NCI-H128 (cell line): ENCODE measurements around the gene GTF2F2.
A peak's percentile ranks its signal among the peaks of the same experiment; 100 is the strongest.

Source experiments
- DNase-seq: peaks from one replicate; lab custom pipeline; 2025; ENCODE audit not compliant: unreplicated experiment; lab: John Stamatoyannopoulos, UW

Gene GTF2F2

DNA sequence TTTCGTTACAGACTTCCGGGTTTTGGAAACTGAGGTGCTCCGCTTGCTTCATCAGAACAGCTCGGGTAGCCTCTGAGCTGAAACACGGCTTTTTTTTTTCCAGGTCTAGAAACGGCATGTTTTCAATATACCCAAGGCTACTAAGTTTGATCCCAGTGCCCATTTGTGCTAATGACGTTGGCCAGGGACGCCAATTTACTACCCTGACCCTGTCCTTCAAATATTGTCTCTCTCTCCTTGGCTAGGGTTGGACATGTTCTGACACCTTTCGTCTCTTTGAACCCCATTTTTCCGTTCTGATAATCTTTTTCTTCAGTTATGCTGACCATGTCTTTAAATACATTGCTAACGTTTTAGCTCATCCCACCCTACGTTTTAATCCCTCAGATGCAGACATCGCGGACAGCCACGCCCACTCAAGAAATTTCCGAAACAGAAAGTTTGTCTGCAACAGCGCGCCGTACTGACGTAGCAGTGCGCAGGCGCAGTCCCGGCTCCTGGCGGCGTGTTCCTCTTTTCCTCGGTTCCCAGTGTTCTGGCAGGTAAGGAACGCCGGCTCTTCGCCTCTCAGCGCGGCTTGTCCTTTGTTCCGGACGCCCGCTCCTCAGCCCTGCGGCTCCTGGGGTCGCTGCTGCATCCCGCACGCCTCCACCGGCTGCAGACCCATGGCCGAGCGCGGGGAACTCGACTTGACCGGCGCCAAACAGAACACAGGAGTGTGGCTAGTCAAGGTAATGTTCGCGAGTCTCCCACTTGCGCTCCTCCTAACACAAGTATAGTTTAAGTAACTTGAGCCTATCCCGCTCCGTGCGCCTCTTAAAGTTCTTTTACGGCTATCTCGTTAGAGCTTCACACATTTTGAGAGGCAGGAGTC, at the start of gene GTF2F2:
Gene GTF2F2, plus strand, starts transcription at position 520 of the 874 bp plus-strand sequence. Its CDS starts 146 bp downstream, at position 666.
- DNase-seq: peak; percentile 75

DNA sequence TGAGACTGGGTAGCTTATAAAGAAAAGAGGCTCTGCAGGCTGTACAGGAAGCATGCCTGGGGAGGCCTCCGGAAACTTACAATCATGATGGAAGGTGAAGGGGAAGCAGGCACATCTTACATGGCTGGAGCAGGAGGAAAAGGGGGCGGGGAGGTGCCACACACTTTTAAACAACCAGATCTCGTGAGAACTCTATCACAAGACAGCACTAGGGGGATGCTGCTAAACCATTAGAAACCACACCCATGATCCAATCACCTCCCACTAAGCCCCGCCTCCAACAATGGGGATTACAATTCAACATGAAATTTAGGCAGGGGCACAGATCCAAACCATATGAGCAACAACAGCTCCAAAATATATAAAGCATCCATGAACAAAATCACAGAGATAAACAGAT, 46.5 kb upstream of the GTF2F2 start:
- DNase-seq: no peak

- no peak for DNase-seq
Measured at GRCh38 chr13:45074721-45075120, 45.6 kb upstream of the GTF2F2 start.

- no peak for DNase-seq
Measured at GRCh38 chr13:45078003-45078402, 42.3 kb upstream of the GTF2F2 start.

DNA sequence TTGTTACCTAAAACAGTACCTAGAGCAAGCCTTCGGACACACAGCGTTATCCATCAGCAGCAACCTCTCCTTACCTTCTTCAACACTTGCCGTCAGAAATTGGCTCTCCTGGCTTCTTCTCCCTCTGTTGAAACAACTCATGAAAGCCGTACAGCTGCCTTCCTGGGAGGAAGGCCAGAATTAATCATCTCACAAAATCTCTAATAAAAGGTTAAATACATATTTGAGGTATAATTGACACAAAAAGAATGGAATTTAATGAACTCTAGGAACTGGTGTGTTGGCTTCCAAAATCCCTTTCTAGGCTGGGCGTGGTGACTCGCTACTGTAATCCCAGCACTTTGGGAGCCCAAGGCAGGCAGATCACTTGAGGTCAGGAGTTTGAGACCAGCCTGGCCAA, 37.3 kb upstream of the GTF2F2 start:
- no peak for DNase-seq

DNA sequence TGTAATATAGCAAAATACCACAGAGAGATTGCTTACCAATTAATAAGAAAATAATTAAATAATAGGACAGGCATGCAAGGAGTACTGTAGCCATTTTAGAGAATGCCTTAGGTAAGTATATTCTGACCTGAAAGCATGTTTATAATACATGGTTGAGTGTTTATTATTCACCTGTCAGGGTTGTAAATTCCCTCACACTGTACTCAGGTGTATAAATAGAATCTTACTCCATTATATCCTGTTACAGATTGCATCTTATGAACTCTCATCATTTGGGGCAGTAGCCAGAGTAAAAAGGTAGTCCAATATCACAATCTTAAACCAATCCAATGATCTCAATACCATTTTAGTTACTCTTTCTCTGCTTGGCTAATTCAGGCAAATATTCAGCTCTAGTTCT, 35.8 kb upstream of the GTF2F2 start:
- no peak for DNase-seq

- no peak for DNase-seq
Measured at GRCh38 chr13:45086484-45086883, 33.8 kb upstream of the GTF2F2 start.

GRCh38 chr13:45092663-45093062, 27.6 kb upstream of the GTF2F2 start:
- DNase-seq: no peak

DNA sequence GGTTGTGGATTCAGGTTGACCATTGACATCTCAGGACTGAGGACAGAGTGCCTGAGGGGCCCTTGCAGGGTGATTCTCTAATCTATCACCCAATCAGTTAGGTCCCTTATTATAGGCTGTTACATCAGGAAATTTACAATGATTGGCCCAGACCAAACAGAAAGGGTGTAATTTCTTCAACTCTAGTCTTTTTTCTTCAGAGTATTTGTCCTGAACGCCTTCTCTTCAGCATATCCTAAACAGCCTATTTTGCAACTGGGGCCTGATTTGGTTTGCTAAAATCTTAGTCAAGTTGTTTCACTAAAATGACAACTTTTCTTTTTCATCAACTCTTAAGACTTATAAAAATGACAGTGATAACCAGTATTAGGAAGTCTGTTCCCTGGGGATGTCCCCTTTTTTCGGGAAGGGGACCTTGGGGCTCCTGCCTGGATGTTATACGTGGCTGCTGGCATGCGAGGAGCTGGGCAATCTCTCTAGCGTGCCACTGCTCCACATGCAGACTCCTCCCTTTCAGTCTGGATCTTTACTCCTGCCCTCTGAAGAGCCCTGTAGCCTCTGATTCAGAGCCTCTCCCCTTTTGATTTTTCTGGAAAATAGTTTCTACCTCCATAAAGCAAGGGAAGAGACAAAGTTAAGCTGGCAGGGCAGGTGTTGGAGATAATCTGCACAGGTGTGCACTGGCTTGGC, 19.6 kb upstream of the GTF2F2 start:
- DNase-seq: no peak

- no peak for DNase-seq
Measured at GRCh38 chr13:45101327-45102018, 18.8 kb upstream of the GTF2F2 start.

DNA sequence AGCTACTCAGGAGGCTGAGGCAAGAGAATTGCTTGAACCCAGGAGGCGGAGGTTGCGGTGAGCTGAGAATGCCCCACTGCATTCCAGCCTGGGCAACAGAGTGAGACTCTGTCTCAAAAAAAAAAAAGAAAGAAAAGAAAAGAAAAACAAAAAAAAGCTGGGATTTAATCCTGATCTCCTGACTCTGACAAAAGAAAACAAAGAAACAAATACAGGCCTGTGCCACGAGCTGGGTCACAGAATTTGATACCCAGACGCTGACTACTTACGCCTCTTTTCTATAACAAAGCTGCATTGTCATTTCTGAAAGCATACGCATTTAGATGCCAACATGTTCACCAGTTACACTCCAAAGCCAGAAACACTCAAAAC, 18.2 kb upstream of the GTF2F2 start:
- no peak for DNase-seq

DNA sequence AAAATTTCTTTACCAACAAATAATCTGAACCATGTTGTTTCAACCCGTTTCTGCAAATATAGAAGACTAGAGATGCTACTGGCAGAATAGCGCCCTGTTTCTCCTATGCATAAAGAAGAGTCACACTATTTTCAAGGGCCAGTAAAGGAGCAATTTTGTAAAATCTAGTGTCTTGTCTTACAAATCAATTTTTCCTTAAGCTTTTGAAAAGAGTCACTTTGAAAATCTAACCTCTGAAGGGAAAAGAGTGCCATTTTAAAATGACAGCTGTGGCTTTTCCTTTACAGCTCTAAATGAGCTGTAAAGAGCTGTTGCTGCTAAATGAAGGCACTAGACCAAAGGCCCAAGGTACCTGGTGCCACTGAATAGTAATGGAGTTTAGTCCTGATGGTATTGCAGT, 16.9 kb upstream of the GTF2F2 start:
- no peak for DNase-seq

GRCh38 chr13:45104261-45104660, 16.0 kb upstream of the GTF2F2 start:
- no peak for DNase-seq

DNA sequence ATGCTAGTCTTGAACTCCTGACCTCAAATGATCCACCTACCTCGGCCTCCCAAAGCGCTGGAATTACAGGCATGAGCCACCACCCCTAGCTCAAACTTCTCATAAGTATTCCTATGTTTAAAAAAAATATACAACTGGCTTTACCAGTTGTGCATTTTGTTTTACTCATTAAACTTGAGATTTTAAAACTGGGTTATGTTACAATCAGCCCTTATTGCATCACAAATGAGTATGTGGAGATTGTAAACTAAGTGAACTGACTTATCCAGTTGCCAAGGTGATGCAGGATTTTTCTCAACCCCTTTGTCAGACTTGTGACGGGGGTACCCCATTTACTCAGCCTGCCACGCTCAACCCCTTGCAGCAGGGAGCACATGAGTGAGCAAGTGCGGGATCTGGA, 14.4 kb upstream of the GTF2F2 start:
- DNase-seq: no peak

GRCh38 chr13:45107539-45107938, 12.8 kb upstream of the GTF2F2 start:
- DNase-seq: no peak

DNA sequence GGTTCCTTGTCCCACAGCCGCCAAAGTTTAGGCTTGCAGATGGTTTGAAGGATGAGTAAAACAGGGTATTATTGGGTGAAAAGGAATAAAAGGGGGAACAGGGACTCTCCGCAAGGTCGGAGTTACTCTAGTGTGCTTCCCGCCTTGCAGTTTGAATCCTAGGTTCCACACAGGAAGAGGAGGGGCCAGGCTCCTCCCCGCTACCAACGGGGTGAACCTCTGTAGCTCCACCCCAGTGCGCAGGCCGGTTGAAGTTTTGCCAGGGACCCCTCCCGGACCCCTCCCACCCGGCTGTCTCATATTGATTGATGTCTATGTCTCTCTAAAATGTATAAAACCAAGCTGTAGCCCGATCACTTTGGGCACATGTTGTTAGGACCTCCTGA, 11.6 kb upstream of the GTF2F2 start:
- no peak for DNase-seq

DNA sequence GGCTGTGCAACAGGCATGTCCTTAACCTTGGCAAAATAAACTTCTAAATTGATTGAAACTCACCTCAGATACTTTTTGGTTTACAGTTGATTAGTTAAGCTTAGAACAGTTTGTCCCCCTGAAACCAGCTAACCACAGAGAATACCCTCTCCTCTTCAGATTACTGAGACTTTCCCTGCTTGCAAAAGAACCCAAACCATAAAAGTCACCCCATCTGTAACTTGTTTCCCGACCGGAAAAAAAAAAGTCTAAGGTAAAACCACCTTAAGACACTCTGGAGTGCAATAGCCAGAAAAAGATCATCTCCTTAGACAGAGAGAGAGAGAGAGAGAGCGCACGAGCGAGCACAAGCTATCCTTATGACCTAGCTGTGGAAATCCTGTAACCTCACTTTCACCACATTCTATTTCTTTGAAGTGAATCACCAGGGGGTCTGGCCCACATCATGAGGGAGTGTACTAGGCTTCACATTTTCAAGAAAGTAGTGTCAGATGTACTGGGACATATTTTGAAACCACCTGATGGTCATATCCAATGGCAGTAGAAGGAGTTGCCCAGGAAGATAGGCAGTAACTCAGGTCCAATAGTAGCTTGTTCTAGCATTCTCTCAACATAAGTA, 11.1 kb upstream of the GTF2F2 start:
- DNase-seq: no peak

DNA sequence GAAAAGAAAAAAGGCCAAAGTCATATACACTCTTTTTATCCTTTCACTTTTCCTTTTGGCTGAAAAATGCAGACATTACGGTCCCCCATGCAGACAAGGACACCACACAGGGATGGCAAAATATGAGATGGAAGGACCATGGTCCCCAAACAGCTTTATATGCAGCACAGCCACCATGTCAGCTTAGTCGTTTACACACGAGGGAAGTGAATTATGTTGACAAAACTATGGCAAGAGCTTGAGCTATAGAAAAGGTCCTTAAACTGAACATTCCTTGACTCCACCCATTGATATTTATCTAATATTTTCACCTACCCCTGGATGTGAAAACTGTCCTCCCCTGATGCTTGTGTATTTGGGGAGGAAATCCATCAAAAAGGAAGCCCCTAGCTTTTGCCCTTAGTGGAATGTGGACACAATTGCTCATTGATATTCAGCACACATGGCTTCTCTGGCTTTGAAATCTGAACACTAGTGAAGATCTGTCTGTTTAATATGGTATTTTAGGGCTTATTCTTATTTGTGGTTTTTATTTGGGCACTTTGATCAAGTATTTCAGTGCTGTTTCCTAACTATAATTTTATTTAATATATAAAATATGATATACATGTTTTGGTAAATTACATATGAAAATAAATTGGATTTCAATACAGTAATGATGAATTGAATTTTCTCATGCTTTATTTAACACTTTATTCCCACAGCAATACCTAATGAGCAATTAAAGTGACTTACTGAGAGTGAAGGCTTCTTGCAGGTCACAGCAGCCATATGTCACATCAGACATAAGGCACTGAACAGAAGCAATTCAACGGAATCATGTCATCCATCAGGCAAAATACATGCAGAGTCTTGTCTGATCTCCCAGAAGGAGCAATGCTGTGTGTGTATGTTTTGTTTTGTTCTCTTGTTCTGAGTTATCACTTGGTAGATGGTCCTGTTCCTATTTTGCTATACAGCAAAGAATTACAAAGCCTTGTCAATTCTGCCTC, 6.8 kb upstream of the GTF2F2 start:
- DNase-seq: no peak

DNA sequence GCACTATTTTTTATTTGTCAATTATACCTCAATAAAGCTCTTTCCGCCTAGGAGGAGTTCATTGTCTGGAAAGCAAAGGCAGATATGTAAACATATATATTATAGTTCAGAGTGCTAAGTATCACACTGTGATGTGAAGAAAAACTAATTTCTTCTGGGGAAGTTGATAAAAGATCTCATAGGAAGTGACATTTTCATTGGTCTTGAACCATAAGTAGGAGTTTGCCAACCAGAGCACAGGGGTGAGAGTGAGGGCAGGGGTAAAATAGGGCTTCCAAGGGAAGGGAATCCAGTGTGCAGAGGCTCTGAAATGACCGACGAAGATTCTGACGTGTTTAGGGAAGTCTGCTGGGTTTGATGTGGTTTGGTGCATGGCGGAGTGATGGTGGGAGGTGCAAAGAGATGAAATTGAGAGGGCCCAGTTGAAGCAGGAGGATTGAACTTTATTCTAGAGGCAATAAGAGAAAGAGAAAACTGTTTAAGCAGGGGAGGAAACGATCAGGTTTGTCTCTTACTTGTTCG, 780 bp upstream of the GTF2F2 start:
- no peak for DNase-seq
